RWPE2 (cell line): Measurements from ENCODE around the gene HOMER3.

Experiments
- ATAC-seq: fragments of 200-7000 bp; cut with Tn5 transposase; 3 replicates; pipeline ENCODE4 v1.9.1; 2021; ENCODE audit warnings: low read depth
- DNase-seq: peaks from one replicate; pipeline ENCODE4 v3.0.0-alpha.2; 2020; ENCODE audit warnings: low spot score
- H3K27ac ChIP-seq: fragments of 450-650 bp; 2 replicates; pipeline ENCODE4 v1.5.1; 2017; ENCODE audit warnings: mild to moderate bottlenecking; ENCODE audit not compliant: poor library complexity, severe bottlenecking
- H3K27me3 ChIP-seq: fragments of 250-450 bp; sonication (Bioruptor Pico); 2 replicates; pipeline ENCODE4 v1.5.1; 2021; ENCODE audit warnings: mild to moderate bottlenecking, moderate library complexity; ENCODE audit not compliant: insufficient read depth, poor library complexity, severe bottlenecking
- H3K36me3 ChIP-seq: fragments of 250-450 bp; sonication (Bioruptor Pico); 2 replicates; pipeline ENCODE4 v1.5.1; 2020; ENCODE audit warnings: low read depth, mild to moderate bottlenecking, moderate library complexity
- H3K4me1 ChIP-seq: fragments of 250-450 bp; sonication (Bioruptor Pico); 2 replicates; pipeline ENCODE4 v1.5.1; 2021; ENCODE audit warnings: mild to moderate bottlenecking, moderate library complexity; ENCODE audit not compliant: insufficient read depth, poor library complexity, severe bottlenecking
- H3K4me3 ChIP-seq: fragments of 250-450 bp; sonication (Bioruptor Pico); 2 replicates; pipeline ENCODE4 v1.5.1; 2021; ENCODE audit warnings: mild to moderate bottlenecking, moderate library complexity; ENCODE audit not compliant: severe bottlenecking
- H3K9me3 ChIP-seq: fragments of 250-450 bp; sonication (Bioruptor Pico); 2 replicates; pipeline ENCODE4 v1.5.1; 2021; ENCODE audit warnings: mild to moderate bottlenecking, moderate library complexity; ENCODE audit not compliant: severe bottlenecking
- TF ChIP-seq, protein P1 (sequence below): fragments of 450-650 bp; IDR thresholded peaks from one replicate; pipeline ENCODE4 v1.5.1; 2017; ENCODE audit warnings: mild to moderate bottlenecking, moderate library complexity; ENCODE audit not compliant: poor library complexity, severe bottlenecking

HOMER3 gene

DNA sequence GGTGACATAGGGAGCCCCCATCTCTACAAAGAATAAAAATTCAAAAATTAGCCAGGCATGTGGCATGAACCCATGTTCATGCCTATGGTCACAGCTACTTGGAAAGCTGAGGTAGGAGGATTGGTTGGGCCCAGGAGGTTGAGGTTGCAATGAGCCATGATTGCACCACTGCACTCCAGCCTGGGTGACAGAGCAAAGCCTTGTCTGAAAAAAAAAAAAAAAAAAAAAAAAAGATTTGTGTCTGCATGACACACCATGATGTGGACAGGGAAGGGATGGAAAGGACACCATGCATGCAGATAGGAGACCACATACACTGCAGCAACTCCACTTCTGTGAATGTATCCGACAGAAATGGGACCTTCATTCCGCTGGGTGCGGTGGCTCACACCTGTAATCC is 34.0 kb upstream of the HOMER3 start:
- ATAC-seq = 0 out of 3 replicates have a peak, but pooled peaks have one; percentile 14
- Histone ChIP-seq H3K27me3 (no peaks in the 10 kb centered on the region), H3K36me3 (no peaks in the 10 kb centered on the region), H3K4me1 (peaks cover 3% of the 10 kb centered on the region), H3K4me3 (no peak overlapping the region), H3K9me3 (no peaks in the 10 kb centered on the region), H3K27ac (no peak overlapping the region)
- TF ChIP-seq, protein P1, sequence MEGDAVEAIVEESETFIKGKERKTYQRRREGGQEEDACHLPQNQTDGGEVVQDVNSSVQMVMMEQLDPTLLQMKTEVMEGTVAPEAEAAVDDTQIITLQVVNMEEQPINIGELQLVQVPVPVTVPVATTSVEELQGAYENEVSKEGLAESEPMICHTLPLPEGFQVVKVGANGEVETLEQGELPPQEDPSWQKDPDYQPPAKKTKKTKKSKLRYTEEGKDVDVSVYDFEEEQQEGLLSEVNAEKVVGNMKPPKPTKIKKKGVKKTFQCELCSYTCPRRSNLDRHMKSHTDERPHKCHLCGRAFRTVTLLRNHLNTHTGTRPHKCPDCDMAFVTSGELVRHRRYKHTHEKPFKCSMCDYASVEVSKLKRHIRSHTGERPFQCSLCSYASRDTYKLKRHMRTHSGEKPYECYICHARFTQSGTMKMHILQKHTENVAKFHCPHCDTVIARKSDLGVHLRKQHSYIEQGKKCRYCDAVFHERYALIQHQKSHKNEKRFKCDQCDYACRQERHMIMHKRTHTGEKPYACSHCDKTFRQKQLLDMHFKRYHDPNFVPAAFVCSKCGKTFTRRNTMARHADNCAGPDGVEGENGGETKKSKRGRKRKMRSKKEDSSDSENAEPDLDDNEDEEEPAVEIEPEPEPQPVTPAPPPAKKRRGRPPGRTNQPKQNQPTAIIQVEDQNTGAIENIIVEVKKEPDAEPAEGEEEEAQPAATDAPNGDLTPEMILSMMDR = no peak
- no peak for DNase-seq

DNA sequence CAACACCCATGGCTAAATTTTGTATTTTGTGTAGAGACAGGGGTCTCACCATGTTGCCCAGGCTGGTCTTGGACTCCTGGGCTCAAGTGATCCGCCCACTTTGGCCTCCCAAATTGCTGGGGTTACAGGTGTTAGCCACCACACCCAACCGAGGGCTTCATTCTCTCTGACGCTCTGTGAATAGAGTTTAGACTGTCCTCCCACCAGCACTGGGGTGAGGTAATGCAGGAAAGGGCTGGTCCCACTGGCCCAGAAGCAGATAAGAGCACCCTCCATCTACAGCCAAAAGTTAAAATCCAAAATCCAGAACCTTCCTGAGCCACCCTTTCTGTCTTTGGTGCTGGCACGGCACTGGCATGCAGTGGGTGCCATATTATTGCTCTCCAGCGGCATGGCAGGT is 31.8 kb upstream of the HOMER3 start:
- H3K36me3 ChIP-seq = no peaks in the 10 kb centered on the region
- no peak overlapping the region for H3K27ac ChIP-seq
- H3K4me3 ChIP-seq = no peak overlapping the region
- peaks cover 13% of the 10 kb centered on the region for H3K4me1 ChIP-seq
- ATAC-seq (no peak), DNase-seq (no peak)
- H3K9me3 ChIP-seq = no peaks in the 10 kb centered on the region
- no peaks in the 10 kb centered on the region for H3K27me3 ChIP-seq
- TF ChIP-seq, protein P1 = no peak

DNA sequence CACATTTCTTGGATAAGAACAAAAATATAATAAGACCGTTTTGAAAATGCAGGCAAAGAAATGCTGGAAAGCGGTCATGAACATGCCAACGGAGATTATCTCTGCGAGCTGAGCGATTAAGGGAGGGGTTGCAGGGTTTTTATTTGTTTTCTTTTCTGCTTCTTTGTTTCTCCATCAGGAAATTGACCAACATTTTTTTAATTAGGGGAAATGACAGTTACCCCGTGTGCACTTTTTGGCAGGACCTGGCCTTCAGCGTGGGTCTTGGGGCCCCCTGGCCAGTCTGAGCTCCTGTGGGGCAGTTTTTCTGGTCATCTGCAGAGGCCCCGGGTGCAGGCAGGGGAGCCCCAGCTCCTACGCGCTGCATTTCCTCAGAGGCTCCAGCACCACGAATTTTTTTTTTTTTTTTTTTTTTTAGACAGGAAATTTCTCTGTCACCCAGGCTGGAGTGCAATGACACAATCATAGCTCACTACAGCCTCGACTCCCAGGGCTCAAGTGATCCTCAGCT is 31.3 kb upstream of the HOMER3 start:
- peaks cover 18% of the 10 kb centered on the region for H3K4me1 ChIP-seq
- ATAC-seq = no peak
- no peak for DNase-seq
- TF ChIP-seq, protein P1 = no peak
- H3K36me3 ChIP-seq = no peaks in the 10 kb centered on the region
- no peak overlapping the region for H3K27ac ChIP-seq
- H3K27me3 ChIP-seq = no peaks in the 10 kb centered on the region
- H3K4me3 ChIP-seq = no peak overlapping the region
- no peaks in the 10 kb centered on the region for H3K9me3 ChIP-seq

DNA sequence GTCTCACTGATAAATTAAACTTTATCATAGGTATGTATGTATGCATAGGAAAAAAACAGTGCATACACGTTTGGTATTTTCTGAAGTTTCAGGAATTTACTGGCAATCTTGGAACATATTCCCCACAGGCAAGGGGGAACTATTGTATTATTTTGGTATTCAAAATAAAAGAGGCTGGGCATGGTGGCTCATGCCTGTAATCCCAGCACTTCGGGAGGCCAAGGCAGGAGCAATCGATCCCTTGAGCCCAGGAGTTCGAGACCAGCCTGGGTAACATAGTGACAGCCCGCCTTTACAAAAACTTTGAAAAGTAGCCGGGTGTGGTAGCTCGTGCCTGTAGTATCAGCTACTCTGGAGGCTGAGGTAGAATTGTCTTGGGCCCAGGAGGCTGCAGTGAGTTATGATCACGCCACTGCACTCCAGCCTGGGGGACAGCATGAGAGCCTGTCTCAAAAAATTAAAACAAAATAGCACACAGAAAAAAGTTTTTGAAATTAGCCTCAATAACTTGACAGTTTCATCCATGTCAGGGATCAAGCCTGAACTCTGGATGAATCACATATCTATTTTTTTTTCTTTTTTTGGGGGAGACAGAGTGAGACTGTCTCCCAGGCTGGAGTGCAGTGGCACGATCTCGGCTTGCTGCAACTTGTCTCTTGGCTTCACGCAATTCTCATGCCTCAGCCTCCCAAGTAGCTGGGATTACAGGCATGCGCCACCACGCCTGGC is 29.1 kb upstream of the HOMER3 start:
- H3K4me3 ChIP-seq = no peak overlapping the region
- peak; percentile 5; the same call in 1 of the 3 replicates for ATAC-seq
- DNase-seq = no peak
- H3K36me3 ChIP-seq = no peaks in the 10 kb centered on the region
- peaks cover 18% of the 10 kb centered on the region for H3K4me1 ChIP-seq
- no peaks in the 10 kb centered on the region for H3K9me3 ChIP-seq
- peak overlapping the region; percentile 90 for H3K27ac ChIP-seq
- no peaks in the 10 kb centered on the region for H3K27me3 ChIP-seq
- TF ChIP-seq, protein P1 = no peak
